GM19372 (cell line): ENCODE data around the gene EXD3.

Experiments used
- ATAC-seq: cut with Tn5 transposase; IDR thresholded peaks from one replicate; pipeline ENCODE4 v1.9.1; 2021; ENCODE audit warnings: mild to moderate bottlenecking, low read depth, moderate library complexity; ENCODE audit not compliant: unreplicated experiment

EXD3 gene

DNA sequence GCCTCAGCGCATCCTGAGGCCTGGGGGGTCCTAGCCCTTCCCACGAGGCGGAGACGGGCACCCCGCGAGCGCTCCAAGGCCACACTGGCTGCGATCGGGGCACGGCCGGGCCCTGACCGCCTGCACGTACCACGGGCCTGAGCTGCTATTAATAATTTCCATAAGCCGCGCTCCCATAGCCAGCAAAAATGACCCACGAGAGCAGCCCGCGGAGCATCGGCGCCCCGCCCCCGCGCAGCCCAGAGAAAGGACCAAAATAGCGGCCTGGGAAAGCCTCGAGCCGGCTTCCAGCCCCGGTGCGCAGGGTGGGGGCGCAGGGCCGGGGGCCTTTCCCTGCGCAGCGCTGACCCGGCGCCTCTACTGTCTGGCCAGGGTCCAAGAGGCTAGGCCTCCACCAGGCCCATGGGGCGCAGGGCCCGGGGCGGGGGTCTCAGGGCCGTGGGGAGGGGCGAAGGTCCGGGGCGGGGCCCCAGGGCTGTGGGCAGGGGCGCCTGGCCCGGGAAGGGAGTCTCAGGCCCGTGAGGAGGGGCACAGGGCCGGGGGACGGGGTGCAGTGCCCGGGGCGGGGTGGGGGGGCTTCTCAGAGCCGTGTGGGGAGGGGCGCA is 54.4 kb downstream of the EXD3 start:
- no peak for ATAC-seq

DNA sequence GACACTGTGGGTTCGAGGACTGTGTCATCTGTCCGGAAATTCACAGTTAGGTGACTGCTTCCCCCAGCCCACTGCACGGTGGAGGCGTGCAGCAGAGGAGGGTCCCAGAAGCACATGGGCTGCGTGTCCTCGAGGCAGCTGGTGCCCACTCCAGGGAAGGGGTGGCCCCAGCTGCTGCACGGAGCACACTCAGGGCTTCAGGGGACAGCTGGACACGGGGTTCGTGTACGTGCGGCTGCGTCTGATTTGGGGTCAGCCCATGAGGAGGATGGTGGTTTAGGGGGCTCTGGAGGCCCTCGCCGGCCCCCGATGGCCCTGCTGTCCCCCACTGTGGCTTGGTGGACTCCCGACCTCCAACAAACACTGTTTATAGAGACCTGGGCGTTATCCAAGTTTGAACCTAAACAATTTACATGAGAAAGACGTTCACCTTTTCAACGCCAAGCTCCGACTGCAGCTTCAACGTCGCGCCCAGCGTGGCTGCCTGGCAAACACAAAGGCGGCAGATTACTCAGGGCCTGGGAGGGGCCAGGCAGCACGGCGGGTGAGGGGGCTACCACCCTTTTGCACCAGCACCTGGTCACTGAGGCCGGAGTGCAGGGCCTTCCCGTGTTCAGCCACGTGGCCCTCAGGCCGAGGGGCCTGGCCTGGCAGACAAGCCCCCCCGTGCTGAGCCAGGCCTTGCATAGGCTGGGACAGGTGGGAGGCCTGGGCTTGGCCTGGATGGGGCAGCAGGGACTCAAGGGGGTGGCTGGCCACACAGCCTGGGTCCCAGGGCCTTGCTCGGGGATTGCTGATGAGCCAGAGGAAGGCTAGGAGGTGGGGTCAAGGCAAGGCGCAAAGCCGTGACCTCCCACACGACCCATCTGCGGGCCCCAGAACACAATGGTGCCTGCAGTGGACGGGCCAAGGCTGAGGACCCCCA is 55.2 kb downstream of the EXD3 start:
- no peak for ATAC-seq

DNA sequence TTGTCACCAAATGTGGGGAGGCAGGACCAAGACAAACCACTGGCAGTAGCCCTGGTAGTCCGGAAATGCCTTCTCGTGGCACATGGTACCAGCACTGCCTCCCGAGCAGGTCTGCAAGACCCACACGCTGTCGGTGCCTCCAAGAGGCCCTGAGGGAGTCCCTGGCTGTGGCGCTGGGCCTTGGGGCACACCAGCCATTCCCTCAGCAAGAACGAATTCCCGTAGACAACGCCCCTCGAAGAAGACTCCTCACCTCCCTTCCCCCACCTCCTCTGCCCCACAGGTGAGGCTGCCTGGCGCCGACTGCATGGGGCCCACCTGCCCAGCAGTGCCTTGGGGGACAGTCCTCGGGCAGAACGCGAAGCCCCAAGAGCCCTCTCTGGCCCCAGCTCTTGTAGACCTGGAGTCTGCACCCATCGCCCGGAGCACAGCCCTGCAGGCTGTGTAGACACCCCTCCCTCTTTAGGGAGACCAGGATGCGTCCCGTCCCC is 56.0 kb downstream of the EXD3 start:
- ATAC-seq = no peak

DNA sequence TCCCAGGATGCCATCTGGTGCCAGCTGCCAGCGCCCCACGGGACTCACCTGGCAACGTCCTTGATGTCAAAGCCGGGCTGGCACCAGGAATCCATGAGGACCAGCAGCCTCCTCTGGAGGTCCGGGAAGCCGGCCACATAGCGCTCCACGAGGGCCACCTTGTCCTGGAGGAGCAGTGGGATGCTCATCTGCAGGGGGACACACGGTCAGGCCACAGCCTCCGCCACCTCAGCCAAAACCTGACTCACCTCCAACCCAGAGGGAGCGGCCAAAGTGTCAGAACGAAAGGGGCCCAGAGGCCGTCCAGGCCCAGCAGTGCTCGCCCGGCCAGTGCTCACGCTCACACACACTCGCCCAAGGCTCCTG is 56.5 kb downstream of the EXD3 start:
- ATAC-seq = no peak

DNA sequence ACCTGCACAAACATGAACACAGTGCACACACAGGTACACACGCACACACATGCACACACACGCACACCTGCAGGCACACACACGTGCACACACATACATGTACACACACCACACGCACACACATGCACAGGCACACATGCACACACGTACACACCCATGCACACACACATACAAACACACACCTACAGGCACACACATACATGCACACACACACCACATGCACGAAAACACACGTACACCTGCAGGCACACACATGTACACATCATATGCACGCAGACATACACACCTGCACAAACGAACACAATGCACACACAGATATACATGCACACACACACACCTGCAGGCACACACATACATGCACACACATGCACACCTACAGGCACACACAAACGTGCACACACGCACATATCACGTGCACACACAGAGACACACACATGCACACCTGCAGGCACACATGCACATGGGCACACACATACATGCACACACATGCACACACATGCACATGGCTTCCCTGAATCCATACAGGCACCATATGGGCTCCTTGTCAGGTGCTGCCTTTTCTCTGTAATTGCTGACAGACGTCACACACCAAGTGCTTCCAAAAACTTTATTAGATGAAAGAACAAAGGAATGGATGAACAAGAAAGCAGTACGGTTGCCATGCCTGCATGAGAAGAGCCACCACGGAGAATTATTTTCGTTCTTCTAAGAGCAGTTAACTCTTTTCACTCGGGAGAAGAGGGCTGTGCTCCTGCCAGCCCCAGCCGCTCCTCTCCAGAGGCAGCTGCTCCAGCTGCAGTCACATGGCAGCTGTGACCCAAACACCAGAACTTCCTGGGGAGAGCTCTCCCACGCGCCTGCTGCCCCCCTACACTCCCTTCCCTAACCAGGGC is 57.2 kb downstream of the EXD3 start:
- ATAC-seq = no peak

DNA sequence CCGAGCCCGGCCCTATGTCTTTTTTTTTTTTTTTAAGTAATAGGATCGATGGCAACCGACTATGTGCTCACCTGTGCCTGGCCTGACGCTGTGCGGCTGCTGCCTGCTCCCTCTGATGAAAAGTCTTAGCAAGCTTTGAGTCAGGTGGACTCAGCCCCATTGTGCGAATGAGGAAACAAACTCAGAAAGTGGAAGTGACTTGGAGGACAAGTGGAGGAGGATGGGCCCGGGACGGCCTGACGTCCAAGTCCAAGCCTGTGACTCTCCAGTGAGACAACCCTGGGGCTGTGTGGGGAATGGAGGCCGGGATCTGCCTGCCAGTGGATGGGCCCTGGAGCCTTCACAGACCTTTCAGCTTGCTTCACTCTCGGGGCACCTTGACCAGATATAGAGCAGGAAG is 57.9 kb downstream of the EXD3 start:
- no peak for ATAC-seq

DNA sequence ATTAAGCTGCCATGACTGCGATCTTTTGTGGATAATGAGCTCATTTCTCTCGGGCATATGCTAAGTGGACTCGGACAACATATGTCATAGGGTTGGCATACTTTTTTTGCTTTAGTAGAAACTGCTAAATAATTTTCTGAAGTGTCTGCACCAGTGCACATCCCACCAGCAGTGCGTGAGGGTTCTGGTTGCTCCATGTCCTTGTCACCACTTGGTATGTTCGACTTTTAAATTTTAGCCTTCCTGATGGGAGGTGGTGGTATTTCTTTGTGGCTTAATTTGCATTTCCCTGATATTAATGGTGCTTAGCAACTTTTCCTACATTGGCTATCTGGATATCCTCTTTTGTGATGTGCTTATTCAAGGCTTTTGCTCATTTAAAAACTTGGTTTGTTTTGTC is 63.1 kb downstream of the EXD3 start:
- ATAC-seq = no peak

DNA sequence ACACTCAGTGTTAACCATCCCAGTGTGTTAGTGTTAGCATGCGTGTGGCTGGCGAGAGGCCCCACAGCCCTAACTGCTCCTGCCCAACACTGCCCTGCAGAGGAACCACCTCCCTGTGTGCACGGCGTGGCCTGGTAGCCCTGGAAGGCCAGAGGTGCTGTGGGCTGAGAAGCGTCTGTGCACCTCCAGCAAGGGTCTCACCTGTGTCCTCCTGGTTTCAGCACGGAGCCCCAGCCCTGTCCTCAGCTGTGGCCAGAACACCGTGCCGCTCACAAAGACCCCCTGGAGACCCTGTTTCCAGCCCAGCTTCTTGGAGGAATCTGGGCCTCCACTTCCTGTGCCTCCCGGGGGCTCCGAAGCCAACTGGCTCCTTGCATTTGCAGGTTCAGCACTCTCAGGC is 64.8 kb downstream of the EXD3 start:
- ATAC-seq = no peak

DNA sequence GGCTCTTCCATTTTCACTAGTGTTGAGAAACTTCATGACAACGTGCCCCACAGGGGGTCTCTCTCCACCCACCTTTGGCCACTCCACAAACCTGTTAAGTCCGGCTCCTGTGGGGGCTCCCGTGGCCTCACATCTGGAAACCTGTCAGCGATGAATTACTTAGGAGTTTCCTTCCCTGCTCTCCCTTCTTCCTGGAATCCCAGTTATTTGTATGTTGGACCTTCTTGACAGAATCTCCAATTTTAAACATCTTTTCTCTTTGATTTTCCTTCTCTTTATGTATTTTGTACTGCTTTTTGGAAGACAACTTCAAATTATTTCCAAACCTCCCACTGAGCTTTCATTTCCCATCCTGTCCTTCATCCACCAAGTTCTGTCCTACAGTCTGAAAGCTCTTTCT is 65.8 kb downstream of the EXD3 start:
- no peak for ATAC-seq

DNA sequence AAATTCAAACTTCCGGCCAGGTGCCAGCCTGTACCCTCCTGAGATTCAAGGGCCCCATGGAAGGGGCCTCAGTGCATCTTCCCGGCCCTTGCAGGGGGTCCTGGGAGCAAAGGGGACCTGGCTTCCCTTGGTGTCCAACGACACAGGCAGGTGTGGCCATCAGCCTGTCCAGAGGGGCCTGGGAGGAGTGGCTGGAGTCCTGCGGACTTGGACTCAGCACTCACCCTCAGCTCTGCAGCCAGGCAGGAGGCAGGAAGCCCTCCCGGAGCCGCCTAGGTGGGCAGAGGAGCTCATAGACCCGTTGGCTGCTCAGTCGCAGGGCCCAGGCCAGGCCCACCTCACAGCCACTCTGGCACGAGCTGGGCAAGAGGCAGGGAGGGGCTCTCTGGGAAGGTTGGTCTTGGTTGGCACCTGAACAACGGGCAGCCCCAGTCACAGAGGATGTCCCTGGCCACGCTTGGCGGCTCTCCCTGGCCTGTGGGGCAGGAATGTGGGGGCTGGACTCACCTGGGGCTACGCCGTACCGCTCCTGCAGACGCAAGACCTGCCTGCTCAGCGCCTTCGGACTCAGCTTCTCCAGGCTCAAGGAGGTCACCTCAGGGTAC is 67.1 kb downstream of the EXD3 start:
- no peak for ATAC-seq

DNA sequence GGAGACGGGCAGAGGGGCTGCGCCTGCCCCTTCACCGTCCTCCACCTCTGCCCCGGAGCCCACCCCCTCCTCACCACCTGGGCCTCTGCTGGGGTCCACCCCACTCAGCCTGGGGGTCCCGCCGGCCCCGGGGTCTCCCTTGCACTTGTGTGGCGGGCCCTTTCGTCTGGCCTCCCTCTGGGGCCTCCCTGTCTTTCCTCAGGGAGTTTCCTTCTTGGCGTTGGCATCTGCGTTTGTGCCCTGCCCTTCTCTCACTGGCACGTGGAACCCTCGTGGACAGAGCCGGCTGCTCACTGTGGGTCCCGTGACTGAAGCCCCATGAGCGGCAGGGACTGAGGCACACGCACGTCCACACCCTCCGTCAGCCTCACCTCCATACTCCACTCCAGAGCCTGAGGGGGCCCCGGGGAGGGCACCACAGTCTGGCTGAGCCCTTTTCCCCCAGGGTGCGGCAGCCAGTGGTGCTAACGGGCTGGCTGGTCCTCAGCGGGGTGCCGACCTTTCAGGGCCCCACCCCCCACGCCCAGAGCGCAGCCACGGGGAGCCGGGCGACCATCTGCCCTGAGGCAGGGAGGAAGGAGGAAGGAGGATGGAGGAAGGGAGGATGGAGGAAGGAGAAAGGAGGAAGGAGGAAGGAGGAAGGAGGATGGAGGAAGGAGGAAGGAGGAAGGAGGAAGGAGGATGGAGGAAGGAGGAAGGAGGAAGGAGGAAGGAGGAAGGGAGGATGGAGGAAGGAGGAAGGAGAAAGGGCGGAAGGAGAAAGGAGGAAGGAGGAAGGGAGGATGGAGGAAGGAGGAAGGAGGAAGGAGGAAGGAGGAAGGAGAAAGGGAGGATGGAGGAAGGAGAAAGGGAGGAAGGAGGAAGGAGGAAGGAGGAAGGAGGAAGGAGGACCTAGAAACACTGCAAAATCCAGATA is 67.9 kb downstream of the EXD3 start:
- no peak for ATAC-seq

DNA sequence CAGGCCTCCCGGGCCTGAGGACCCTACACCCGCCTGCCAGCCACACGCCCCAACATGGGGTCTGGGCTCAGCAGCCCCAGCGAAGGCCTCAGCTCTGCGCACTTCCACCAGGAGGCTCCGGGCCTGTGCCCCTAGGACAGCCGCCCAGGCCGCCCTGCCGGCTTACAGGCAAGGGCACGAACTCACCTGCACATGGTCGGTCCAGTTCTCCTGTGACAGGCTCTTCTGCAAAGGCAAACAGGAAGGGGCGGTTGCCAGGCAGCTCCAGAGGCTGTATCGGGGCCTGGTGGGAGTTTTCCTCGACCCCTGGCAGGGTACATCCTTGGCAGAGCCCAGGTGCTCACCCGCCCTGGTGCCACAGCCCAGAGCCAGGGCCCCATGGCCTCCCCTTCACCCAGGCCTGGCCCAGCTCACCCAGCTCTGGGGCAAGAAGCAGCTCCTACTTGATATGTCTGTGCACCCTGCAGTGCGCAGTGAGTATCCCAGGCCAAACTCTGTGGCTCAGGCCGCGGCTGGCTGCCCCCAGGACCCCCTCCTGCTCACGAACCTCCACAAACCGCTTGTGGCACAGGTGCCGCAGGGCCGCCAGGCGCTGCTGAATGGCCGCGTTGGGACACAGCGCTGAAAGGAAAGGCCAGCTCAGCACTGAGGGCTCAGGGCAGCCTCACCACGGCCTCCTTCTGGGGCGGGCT is 68.7 kb downstream of the EXD3 start:
- no peak for ATAC-seq

DNA sequence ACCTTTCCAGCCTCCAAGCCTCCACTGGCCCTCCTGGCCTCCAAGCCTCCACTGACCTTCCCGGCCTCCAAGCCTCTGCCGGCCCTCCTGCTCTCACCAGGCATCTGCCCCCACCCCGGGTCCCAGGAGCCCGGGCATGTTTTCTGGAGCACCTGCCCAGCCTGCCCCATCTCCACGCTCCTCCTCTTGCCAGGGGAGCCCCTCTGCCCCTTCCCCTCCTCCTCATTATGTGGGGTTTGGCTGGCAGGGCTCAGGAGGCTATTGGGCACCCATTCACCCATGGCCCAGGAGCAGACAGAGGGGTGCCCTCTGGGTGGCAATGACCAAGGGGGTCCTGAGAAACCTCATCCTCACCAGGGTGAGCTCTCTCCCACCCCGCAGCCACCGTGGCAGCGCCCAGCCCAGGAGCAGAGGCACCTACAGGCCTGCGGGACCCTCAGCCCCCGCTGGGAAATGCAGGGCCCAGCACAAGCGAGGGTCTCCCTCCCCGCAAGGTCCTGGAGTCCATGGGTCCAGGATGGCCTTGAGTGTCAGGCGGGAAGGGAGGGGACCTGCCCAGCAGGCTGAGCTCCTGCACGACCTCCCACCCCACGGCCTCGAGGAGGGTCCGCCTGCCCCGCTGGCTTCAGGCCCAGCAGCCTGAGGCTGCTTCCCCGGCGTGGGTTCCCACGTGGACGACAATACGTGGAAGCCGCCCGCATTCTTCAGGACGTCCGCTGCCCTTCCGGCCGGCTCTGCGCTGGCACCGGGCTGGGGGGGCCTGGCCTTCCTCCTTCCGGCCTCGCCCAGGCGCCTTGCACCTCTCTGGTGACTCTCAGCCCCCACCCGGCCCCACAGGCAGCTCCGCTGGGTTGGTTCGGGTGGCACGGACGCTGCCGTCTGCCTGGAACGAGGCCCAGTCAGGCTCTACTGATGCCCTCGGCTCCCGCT is 69.5 kb downstream of the EXD3 start:
- ATAC-seq = no peak

DNA sequence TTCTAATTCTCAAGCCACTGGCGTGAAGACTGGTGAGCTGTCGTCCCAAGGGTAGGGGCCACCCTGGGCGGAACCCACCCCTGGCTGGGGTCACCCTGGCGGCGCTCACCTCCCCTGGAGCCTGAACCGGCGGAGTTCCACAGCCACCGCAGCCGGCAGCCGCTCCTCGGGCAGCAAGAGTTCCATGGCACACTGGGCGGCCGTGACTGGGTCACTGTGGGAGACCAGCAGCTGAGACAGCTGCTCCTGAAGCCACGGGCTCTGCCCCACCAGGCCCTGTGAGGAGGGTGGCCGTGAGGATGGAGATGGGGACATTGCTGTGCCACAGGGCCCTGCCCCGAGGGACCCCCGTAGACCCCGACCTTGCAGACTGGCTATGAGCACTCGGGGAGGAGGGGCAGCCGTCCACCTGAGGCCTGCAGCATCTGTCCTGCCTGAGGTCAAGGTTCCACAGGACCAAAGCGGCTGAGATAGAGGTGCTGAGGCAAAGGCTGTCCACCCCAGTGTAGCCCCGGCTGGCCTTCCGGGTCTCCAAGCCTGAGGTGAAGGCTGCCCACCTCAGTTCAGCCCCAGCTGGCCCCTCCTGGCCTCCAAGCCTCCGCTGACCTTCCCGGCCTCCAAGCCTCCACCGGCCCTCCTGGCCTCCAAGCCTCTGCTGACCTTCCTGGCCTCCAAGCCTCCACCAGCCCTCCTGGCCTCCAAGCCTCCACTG is 70.3 kb downstream of the EXD3 start:
- ATAC-seq = no peak

DNA sequence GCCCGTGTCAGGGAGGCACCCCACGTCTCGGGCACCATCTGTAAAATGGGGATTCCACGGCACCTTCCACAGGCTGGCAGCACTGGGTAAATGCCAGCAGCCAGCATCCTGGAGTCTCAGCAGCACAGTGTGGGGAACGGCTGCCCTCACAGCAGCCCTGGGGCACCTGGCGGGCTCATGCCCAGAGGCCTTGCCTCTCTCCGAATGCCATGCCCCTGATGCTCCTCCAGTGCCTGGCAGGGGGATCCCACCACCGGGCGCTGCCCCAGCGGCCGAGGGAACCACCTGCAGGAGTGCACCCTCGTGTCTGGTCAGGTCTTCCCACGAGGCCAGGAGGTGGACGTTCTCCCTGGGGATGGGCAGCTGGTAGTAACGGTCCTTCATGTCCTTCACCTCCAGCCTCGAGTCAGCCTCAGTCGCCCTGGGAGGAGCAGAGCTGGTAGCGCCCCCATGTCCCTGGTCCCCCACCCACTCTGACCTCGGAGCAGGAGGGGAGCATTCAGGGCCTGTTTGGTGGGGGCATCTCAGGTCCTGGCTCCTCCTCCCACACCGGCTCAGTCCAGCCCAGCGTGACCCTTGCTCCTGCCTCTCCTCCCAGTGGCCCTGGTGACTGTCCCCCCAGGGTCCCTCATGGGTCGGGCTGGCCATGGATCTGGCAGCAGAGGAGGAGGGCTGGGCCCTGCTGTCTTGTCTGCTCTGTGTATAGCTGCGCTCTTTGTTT is 71.0 kb downstream of the EXD3 start:
- no peak for ATAC-seq

DNA sequence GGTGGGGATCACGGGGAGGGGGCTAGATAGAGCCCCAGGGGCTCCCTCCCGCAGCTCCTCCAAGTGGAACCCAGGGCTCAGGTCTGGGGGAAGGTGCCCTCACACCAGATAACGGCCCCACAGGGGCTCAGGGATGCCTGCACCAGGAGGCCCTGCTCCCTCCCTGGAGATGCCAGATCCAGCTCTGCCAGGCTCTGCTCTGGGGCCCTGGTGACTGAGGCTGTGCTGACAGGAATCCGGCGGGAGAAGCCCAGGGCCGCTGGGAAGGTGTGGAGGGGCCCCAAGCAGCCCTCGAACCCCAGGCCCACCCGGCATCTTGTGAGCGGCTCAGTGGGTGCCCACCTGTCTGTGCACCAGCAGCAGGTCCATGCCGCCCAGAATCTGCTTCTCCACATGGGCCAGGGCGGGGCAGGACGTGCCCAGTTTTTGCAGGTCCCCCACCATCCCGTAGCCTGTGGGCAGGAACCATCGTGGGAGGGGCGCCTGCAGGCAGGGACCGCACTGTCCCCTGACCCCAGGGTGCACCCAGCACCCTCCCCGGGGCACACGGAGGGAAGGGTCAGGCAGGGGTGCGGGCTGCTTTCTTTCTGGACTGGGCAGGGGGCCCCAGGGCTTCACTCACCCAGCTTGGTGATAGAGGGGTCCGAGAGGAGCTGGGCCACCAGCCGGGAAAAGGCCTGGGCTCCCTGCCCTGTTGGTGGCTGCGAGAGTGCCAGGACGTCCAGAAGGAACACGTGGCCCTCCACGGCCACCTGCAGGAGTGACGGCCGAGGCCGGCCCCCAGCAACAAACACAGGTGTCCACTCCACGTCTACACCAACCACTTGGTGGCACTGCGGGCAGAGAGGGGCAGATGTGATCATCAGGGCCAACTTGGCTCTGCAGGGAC is 72.0 kb downstream of the EXD3 start:
- no peak for ATAC-seq
